ENCODE data around the gene CCDC61.

CCDC61 gene

GRCh38 chr19:46017095-46017429, 21.8 kb downstream of the CCDC61 start:
- DNase-seq = no peak

GRCh38 chr19:46017874-46018675, 22.8 kb downstream of the CCDC61 start:
- no peak for DNase-seq

- no peak for DNase-seq
These were observed 23.5 kb downstream of the CCDC61 start for GRCh38 chr19:46018729-46019251.

GRCh38 chr19:46019270-46019669, 24.0 kb downstream of the CCDC61 start:
- DNase-seq = no peak

GRCh38 chr19:46020819-46021125, 25.5 kb downstream of the CCDC61 start:
- no peak for DNase-seq

- DNase-seq = no peak
These were observed 26.3 kb downstream of the CCDC61 start for GRCh38 chr19:46021531-46022041.

GRCh38 chr19:46022061-46022430, 26.8 kb downstream of the CCDC61 start:
- DNase-seq = no peak

GRCh38 chr19:46022431-46023310, 27.4 kb downstream of the CCDC61 start, which contains the start of gene PGLYRP1:
TSS of gene PGLYRP1 (minus strand) at chr19:46023053. CDS start at chr19:46023021, 32 bp downstream.
- no peak for DNase-seq

GRCh38 chr19:46023311-46023779, 28.1 kb downstream of the CCDC61 start:
- DNase-seq = no peak

GRCh38 chr19:46025835-46026234, 30.6 kb downstream of the CCDC61 start:
- no peak for DNase-seq

- no peak for DNase-seq
These were observed 35.7 kb downstream of the CCDC61 start for GRCh38 chr19:46030812-46031550.

- no peak for DNase-seq
These were observed 36.7 kb downstream of the CCDC61 start for GRCh38 chr19:46031781-46032596.

- no peak for DNase-seq
These were observed 37.3 kb downstream of the CCDC61 start for GRCh38 chr19:46032597-46033025.

- DNase-seq = no peak
These were observed 38.1 kb downstream of the CCDC61 start for GRCh38 chr19:46033401-46033800.

GRCh38 chr19:46035546-46035945, 40.3 kb downstream of the CCDC61 start:
- no peak for DNase-seq

- no peak for DNase-seq
These were observed 40.9 kb downstream of the CCDC61 start for GRCh38 chr19:46035986-46036743.

- no peak for DNase-seq
These were observed 41.5 kb downstream of the CCDC61 start for GRCh38 chr19:46036744-46037128.

GRCh38 chr19:46040125-46040524, 44.9 kb downstream of the CCDC61 start:
- no peak for DNase-seq

GRCh38 chr19:46040952-46041500, 45.8 kb downstream of the CCDC61 start, which contains the start of gene IGFL4:
TSS of gene IGFL4 (minus strand) at chr19:46041002. CDS start at chr19:46040962, 40 bp downstream.
- DNase-seq = peak; percentile 50 to 72

GRCh38 chr19:46042252-46042883, 47.1 kb downstream of the CCDC61 start:
- peak in 1 of 2 experiments; percentile 22 for DNase-seq
